Measurements from ENCODE around the gene TMEM54.
"Not testable (repeated sequence)": the region's sequence is repeated elsewhere in the genome, so short reads cannot be mapped to it uniquely, and the experiment has no call there.

The TMEM54 gene

DNA sequence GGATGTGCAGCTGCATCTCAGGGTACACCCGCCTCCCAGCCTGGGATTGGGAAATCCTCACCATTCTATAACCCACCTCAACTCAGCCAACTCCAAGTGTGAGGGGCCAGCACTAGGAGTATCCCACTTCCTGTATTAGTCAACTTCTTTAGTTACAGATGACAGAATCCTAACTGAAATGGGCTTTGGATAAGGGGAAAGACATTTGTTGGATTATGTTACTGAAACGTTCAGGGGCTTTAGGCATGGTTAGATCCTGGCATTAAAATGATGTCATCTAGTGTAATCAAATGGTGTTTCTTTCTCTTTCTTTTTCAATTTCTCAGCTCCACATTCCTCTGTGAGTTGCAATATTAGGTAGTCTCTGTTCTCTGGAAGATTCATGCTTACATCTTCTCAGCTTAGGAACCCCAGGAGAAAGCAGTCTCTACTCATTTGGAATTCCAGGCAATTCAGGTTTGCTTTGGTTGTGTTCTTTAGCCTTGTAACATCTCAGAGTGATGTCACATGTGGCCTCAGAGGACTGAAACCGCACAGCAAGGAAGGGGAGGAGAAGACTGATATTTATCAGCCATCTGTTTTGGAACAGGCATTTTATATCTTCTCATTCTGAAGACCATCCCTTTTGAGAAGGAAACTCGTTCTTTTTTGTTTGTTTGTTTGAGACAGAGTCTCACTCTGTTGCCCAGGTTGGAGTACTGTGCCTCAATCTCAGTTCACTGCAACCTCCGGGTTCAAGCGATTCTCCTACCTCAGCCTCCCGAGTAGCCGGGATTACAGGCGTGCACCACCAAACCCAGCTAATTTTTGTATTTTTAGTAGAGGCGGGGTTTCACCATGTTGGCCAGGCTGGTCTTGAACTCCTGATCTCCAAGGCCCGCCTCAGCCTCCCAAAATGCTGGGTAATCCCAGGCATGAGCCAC is 18.9 kb upstream of the TMEM54 start:
- DNase-seq (ENCODE audit: low spot score): no peak

DNA sequence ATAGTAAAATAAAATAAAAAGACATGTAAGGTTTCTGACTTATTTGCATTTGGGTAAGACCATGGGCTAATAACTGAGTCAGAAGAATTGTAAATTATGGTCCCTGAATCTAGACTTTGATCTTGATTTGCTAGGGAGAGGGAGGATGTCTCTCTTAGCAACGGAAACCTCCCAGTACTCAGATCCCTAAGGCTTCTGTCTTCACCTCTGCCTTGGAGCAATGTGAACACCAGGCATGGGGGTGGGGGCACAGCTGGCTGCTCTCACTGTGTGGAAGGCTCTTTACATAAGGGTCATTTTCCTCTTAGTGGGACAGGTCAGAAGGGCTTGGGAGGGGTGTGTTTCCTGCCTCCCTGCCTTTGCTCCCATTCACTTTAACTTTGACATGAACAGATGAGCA is 17.0 kb upstream of the TMEM54 start:
- no peak for DNase-seq (ENCODE audit: low spot score)

DNA sequence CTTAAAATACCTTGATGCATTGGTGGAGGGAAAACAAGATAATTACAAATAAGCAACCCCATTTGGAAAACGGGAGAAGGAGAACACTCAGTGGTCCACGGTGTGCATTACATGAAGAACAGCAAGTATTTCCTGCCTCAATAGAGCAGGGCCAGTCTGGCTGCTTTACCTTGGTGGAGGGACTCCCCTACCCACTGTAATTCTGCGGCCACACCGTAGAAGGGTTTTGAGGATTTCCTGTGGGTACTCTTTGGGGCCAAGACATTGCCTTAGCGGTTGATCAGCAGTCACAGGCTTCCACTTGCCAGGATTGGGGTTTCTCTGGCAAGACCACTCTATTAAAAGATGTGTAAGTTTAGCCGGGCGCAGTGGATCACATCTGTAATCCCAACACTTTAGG is 16.3 kb upstream of the TMEM54 start:
- no peak for DNase-seq (ENCODE audit: low spot score)

DNA sequence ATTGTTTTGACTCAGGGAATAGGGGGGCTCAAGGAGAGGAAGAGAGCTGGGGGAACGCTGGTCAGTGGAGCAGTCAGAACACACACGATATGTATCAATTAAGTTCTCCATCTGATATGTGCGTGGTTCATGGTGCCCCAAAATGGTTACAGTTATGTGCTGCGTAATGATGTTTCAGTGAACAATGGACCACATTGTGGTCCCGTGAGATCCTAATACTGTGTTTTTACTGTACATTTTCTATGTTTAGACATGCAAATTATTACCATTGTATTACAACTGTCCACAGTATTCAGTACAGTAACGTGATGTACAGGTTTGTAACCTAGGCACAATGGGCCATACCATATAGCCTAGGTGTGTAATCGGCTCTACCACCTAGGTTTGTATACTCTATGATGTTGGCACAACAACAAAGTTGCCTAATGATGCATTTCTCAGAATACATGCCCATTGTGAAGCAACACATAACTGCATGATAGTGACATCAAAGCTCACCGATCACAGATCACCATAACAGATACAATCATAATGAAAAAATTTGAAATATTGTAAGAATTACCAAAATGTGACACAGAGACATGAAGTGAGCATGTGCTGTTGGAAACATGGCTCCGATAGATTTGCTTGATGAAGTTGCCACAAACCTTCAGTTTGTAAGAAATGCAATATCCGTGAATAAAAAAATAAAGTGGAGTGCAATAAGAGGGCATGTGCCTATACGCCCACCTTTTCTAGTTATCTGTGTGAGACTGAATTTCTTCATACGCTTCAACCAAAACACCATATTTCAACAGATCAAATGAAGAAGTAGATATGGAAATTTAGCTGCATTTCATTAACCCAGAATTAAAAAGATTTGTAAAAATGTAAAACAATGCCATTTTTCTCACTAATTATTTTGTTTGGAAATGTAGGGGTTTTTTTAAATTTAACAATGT is 14.8 kb upstream of the TMEM54 start:
- DNase-seq (ENCODE audit: low spot score): no peak

DNA sequence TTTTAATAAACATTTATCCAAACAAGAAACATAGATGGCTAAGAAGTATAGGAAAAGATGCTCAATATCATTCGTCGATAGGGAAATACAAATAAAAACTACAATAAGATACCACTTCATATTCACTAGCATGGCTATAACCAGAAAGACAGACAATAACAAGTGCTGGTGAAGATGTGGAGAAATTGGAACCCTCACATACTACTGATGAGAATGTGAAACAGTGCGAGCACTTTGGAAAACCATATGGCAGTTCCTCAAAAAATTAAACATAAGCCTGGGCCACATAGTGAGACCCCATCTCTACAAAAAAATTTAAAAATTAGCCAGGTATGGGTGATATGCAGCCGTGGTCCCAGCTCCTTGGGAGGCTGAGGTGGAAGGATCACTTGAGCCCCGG is 9.1 kb upstream of the TMEM54 start:
- no peak for DNase-seq (ENCODE audit: low spot score)

DNA sequence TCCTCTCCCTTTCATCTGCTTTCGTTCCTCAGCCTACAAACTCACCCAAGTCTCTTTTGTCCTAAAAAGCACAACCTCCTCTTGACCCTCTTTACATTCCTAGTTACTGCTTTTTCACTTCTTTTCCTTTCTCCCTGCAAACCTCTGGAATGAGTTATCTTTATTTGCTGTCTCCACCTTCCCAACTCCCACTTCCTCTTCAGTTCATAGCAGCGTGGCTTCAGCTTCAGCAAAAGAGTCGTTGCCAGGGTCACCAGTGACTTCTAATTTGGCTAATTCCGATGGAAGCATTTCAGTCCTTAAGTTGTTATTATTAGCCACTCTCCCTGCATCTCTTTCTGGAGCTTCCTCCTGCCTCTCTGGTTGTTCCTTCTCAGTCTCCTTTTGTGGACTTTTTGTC is 6.2 kb upstream of the TMEM54 start:
- no peak for DNase-seq (ENCODE audit: low spot score)

DNA sequence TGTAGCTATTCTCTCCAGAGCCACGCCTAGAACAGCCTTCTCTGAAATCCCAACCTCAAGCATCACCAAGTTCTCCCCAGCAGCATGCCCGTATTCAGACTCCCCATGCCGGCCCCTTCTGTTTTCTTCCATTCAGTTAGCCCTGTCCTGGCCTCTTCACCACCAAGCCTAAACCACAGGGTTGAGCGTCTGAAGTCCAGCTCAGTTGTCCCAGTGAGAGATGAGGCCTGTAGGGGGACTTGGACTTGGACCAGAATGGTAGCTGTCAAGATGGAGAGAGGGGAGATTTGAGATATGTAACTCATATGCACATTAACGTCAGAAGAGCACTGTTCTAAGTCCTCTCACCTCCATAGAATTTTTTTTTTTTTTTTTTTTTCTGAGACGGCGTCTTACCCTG is 5.5 kb upstream of the TMEM54 start:
- no peak for DNase-seq (ENCODE audit: low spot score)

DNA sequence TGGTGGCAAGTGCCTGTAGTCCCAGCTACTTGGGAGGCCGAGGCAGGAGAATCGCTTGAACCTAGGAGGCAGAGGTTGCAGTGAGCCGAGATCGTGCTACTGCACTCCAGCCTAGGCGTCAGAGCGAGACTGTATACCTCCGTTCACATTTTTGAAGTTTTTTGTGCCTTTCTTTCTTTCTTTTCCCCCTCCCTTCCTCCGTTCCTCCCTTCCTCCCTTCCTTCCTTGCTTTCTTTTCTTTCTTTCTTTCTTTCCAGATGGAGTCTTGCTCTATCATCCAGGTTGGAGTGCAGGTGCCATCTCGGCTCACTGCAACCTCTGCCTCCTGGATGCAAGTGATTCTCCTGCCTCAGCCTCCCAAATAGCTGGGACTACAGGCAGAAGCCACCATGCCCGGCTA is 4.4 kb upstream of the TMEM54 start:
- DNase-seq (ENCODE audit: low spot score): not testable (repeated sequence)

DNA sequence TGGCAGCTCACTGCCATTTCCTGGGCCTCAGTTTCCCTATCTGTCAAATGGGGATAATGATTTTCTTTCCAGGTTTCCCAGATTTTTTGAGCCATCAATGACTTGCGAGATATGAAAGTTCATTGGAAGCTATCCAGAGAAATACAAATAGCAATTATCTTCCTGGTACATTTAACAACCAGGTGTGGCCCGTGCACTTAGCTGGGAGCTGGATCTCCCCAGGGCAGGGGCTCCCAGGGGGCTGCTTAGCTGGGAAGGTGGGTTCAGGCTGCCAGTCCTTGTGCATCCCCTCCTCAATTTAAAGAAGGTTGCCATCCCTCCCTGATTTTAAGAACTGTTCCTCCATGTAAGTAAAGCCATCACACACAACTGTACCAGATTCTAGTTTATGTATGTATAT is 3.6 kb upstream of the TMEM54 start:
- no peak for DNase-seq (ENCODE audit: low spot score)

DNA sequence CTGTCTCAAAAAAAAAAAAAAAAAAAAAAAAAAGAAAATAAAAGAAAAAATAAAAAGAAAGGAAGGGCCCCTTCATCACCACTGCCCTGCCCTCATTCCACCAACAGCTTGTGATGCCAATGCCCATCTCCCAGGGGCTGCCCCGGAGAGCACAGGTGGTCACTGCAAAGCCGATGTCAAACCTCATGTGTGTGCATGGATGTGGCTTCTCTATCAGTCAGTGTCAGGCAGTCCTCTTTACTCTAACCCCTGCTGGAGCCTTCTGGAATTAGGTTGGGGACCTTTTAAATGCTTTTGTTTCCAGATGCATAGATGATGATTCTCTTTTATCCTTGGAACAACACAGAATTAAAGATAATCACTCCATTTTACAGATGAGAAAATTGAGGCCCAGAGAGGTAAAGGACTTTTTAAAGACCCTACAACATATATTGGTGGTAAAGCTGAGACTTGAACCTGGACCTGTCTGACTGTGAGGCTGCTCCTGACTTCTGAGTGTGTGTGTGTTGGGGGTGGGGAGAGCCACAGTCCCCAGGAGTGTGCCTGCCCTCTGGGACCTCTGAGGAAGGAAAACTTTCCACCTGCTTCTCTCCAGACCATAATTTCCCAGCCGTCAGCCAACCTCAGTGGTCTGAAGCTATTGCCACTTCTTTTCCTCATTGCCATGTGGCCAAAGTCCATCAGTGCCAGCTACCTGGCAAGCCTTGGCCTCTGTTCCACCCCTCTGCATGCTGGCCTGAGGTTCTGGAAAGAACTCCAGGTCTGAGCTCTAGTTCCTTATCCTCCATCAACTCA is 3.0 kb upstream of the TMEM54 start:
- DNase-seq (ENCODE audit: low spot score): no peak

DNA sequence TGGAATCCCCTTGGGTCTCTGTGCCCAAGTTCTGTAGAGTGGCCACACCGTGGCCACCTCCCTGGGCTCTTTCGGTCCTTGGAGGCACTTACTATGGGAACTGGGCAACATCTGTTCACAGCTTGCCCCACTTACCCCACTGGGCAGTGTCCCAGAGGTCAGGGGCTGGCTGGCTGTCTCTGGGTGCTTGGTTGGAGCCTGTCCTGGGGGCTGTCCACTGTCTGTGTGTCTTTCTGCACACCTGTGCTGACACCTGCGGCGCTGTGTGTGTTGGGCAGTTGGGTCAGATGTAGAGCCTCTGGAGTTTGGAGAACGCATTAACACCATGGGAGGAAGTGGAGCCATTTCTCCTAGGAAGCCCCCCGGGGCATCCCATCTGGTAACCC is 1.3 kb upstream of the TMEM54 start:
- DNase-seq (ENCODE audit: low spot score): no peak

DNA sequence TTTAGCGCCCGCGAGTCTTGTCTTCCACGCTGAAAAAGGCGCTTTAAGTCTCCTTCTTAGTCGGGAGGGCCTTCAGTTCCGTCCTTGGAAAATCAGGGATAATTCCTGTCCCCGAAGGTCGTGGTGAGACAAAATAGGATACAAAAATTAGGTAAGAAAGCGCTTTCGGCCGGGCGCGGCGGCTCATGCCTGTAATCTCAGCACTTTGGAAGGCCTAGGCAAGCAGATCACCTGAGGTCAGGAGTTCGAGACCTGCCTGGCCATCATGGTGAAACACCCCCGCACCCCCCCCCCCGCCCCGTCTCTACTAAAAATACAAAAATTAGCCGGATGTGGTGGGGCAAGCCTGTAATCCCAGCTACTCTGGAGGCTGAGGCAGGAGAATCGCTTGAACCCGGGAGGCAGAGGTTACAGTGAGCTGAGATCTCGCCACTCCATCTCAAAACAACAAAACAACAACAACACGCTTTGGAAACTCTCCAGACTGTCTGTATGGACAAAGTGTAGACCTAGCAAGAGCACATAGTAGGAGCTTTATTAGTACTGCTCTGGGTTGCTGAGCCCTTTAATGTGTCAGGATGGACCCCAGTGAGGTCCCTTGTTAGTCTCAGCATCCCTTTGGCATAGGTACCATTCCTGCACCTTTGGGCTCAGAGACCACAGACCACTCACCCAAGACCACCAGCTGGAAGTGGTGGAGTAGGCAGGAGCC is 790 bp upstream of the TMEM54 start:
- DNase-seq (ENCODE audit: low spot score): no peak

DNA sequence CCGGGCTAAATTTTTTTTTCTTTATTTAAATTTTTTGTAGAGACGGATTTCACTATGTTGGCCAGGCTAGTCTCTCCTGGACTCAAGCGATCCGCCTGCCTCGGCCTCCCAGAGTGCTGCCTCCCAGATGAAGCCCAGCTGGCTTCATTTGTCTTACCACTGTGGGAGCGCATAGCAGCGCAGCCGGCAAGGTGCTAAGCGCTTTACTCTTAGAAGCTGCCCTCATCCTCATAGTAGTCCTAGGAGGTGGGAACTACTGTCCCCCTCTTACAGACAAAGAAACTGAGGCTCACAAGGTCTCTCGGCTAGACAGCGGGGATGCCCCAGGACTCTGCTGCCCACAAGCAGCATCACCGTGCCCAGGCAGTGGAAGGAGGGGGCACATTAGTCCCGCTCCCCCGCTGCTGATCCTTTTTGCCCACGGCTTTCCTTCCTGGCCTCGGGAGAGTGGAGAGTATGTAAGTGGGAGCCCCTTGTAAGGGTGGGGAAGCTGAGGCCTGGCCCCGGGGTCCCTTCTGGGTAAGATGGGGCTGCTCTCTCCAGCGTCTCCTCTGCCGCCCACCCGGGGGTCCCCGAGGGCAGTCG is 726 bp downstream of the TMEM54 start:
- DNase-seq (ENCODE audit: low spot score): no peak

DNA sequence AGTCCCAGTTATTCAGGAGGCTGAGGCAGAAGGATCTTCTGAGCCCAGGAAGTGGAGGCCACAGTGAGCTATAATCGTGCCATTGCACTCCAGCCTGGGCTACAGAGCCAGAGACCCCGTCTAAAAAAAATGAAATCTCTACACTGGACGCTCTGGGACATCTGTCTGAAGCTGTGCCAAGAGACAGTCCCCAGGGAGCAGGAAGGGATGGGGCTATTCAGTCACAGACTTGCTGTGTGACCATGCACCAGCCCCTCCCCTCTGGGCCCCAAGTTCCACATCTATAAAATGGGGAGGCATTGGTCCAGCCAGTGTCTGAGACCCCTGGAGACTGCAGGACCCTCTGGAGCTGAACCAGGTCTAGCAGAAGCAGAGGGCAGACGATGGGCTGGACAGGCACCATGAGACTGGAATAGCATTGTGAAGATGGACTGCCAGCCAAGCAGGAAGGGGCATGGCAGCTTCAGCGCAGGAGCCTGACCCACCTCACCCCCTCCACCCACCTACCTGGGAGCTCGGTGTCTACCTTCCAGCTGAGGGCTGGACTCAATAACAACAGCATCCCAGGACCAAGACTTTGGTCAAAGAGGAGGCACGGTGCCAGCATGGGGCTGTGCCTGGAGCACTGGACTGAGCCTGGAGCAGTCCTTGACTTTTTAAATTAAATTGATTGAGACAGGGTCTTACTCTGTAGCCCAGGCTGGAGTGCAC is 1.4 kb downstream of the TMEM54 start:
- DNase-seq (ENCODE audit: low spot score): no peak

DNA sequence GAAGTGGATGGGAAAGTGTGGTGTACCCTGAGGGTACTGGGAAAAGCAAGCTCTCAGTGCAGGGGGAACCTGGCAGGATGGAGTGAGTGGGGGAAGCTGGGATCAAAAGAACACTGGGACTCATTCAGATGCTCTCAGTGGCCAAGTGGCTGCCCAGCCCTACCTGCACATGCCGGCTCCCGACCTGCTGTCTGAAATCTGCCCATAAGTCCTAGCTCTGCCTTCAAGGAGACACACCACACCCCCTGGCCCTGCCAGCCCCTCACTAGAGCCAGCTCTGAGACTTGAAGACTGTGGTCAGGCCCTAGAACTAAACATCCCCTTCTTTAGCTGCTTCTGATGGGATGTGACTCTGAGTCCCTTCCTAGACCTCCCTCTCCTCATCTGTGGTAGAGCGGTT is 2.2 kb downstream of the TMEM54 start:
- DNase-seq (ENCODE audit: low spot score): no peak

DNA sequence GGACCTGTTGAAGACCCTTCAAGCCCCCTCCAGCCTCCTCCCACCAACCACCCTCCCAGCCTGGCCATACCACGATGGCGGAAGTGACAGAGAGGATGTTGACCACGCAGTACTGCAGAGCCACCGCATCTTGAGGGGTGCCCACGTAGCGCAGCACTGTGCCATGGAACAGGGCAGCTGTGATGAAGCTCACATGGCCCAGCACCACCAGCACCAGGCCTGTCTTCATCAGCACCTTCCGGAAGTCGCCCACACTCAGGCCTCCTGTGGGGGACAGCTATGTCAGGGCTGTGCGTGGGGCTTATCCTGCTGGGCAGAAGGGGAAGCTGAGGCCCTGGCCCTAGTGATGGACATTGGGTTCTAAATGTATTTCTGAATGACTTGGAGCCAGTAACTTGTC is 3.1 kb downstream of the TMEM54 start:
- DNase-seq (ENCODE audit: low spot score): no peak

DNA sequence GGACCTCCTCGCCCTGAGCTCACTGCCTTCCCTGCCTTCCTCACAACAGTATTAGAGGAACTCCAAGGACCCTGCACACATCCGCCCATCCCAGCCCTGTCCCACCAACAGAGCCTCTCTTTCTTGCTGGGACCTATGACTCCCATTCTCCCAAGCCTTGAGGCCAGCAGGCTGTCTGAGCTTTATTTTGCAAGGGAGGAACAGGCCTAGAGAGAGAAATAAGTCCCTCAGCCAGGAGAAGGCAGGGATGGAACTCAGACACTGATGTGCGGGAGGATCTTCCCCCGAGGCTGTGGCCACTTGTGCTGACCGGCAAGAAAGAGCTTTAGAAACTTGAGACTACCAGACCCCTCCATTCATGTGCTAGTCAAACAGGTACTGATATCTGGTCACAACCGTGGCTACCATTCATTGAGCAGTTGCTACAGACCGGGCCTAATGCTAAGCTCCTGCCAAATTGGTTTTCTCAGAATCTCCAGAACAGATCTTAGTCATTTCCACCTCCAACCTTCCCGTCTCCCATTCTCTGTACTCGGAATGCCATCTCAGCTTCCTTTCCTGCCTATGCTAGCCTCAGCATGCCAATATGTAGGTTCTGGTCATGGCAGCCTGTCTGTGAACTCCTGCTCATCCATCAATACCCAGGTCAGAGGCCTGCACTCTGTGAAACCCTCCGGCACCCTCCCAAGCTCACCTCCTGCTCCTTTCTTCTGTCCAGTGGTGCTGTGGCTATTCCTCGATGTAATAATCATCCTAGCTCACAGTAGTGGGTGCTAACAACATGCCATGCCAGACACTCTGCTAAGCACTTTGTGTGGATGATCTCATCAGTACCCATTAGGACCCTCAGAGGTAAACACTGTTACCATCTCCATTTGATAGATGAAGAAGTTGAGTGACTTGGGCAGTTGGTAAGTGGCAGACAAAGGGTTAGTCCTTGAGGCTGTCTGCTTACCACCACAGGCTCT is 3.8 kb downstream of the TMEM54 start:
- no peak for DNase-seq (ENCODE audit: low spot score)

DNA sequence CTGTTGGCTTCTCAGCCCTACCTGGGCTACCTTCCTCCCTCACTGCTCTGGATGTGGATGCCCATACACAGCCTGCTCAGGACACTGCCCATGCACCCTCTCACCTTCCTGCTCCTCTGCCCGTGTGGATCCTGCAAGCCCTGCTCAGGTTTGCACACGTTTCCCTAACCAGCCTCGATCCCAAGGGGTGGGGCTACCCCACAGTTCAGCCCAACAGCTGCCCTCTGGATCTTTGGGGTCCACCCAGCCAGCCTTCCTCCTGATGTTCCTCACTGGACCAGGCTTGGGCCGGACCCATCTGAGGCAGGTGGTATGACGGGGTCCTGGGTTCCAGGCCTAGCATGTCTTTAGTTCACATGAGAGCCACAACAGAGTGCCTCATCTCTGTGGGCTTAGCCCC is 4.7 kb downstream of the TMEM54 start:
- no peak for DNase-seq (ENCODE audit: low spot score)

All from CD4-positive, alpha-beta T cell treated with Interleukin-2 at 100 ng/mL for 4 hours (primary cell).